GM20000 (cell line): ENCODE data around the gene DST.

ENCODE experiments used
- DNase-seq: peaks from one replicate; pipeline ENCODE4 v3.0.0; 2012; ENCODE audit warnings: low spot score
- TF ChIP-seq, protein P1 (sequence below): IDR thresholded peaks from 2 replicates; pipeline ENCODE4 v1.5.1; 2012; ENCODE audit warnings: mild to moderate bottlenecking, control low read depth; ENCODE audit errors: extremely low read depth, missing control alignments

Gene DST

DNA sequence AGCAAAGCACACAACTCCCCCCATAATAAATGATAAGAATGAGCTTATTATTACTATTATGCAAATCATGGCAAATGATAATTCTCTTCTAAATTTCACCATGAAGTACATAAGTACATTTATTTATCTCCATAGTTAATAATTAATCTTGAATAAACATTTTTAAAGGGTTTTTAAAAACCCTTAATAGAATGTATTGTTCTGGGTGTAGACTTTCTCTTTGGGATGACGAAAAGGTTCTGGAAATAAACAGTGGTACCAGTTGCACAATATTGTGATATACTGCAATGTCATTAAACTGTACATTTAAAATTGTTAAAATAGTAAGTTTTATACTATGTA is 18.0 kb downstream of the DST start:
- no peak for DNase-seq
- TF ChIP-seq, protein P1, sequence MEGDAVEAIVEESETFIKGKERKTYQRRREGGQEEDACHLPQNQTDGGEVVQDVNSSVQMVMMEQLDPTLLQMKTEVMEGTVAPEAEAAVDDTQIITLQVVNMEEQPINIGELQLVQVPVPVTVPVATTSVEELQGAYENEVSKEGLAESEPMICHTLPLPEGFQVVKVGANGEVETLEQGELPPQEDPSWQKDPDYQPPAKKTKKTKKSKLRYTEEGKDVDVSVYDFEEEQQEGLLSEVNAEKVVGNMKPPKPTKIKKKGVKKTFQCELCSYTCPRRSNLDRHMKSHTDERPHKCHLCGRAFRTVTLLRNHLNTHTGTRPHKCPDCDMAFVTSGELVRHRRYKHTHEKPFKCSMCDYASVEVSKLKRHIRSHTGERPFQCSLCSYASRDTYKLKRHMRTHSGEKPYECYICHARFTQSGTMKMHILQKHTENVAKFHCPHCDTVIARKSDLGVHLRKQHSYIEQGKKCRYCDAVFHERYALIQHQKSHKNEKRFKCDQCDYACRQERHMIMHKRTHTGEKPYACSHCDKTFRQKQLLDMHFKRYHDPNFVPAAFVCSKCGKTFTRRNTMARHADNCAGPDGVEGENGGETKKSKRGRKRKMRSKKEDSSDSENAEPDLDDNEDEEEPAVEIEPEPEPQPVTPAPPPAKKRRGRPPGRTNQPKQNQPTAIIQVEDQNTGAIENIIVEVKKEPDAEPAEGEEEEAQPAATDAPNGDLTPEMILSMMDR = no peak

DNA sequence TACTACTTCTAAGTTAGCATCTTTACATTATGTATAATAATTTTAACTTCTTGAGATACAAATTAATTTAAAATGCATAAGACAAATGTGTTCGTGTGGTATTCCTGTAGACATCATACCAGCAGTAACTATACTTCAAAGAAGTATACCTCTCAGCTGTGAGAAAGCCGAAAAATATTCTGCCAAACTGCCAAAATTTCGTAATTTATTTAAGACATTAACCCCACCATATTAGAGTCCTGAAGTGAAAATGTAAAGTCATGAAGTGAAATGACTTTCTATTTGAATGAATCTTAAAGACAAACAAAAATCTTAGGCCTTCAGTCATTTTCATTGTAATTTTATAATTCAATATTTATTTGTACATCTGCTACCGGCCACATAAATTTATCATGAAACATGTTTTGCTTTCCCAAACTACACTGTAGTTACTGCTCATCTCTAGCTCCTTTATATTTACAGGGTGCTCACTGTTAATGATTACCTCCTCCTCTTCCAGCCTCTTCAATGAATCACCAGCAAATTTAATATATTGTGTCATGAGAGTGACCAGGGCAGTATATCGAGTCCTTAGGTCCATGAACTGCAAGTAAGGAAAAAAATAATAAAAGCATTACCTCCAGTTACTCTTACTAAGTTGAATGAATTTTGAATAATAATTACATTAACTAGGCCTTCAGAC is 18.5 kb downstream of the DST start:
- TF ChIP-seq, protein P1 = no peak
- DNase-seq = no peak

DNA sequence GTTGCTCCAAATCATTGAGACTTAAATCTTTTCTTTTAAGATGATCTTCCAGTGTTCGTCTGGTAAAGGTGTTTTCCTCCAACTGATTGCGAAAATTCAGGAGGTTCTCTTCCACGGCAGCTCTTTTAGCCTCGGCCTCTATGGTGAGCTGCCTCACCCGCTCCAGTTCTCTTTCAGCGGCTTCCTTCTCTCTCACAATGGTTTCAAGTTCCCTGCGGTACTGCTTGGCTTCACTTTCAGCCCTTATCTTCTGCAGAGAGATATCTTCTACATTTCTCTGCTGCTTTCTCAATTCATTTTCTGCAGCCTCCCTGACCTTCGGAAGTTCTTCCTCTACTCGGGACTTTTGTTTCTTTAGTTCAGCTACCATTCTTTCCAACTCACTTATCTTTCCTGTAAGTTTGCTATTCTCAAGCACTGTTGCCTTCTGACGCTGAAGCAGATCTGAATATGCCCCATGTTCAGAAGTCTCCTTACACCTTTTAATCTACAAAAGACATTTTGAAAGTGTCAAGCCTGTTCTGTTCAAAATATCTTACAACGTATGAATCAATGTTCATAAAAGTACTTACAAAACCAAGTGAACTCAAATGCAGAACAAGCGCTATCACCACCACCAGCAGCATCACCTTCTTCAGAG is 22.3 kb downstream of the DST start:
- TF ChIP-seq, protein P1 = no peak
- no peak for DNase-seq

DNA sequence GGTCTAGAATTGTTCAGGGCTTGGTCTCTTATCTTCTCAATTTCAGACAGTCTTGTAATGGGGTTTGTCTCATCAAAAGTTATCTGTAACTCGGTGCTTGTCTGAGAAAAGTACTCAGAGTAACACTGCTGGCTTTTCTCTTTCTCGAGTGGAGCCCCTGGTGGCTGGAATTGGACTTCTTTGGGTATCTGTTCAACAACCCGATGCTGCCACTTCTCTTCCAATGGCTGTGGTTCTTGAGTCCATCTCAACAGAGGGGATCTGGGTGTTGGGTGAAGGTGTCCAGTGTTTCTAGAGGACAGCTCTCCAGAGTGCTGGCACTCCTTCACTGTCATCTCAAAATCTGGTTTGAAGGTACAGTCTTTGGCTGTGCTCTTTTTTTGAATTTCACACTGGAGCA is 24.6 kb downstream of the DST start:
- TF ChIP-seq, protein P1 = no peak

DNA sequence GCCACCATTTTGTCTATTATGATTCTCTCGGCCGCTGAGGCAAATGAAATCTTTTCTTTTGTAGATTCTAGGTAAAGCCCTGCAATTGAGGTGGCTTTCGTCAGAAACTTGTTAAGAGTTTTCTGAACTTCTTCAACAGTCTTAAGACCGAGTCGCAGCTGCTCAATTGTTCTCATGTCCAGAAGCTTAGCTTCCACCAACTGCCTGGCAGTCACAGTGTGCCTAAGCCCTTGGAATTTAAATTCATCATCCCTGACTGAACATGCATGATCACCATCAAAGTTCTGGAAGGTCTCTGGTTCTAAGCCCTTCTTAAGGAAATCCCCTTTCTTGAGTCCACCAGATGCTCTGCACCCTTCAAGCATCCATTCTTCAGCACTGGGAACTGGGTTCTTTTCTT is 25.7 kb downstream of the DST start:
- no peak for DNase-seq
- TF ChIP-seq, protein P1 = no peak

More for the DNA sequence above, 24.6 kb downstream of the DST start:
- no peak for DNase-seq

DNA sequence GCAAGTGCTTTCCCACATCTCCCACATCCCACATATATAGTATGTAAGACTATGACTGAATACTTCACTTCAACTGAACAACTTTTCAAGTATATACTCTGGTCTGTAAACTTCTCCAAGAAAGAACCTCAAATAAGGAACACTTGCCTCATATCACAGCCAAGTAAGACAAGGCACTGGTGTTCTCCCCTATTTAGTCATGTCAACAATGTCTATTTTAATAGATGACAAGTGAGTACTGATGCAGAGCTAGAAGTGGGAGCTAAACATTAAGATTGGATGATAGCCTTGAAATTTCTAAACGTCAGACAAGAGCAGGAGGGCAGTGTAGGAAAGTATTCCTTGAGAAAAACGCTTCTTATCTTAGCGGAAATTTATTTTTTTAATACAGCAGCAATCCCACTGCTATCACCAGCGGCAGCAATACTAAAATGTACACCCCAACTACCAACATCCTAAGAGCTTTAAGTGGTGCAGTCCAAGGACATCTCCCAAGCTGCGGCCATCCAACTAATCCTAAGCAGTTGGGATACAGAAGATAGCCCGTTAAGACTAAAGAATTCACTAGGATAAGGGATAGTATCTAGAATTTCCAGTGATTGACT is 29.3 kb downstream of the DST start:
- TF ChIP-seq, protein P1 = no peak
- no peak for DNase-seq

DNA sequence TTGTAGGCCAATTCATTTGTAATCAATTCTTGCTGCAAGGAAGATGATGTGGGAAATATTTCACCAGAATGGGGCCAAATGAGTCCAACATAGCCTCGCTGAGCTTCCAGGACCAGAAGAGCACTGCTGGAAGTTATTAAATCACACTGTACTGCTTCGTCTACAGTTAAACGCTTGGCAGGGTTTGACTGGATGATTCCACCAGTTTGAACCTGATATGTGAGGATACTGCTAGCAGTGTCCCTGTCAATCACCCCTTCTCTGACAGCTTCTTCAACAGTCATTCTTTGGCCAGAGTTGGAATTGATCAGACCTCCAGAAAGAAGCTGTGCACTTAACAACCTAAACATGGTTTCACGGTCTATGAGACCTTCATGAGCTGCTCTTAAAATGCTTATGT is 34.4 kb downstream of the DST start:
- DNase-seq = no peak
- TF ChIP-seq, protein P1 = no peak
